Heart left ventricle (tissue), 13 donors: ENCODE results near the gene THADA.

Experiments
- POLR2A ChIP-seq, 2 donors: fragments of 450-650 bp; IDR thresholded peaks; one replicate each; pipeline ENCODE4 v1.6.1; 2017; ENCODE audit warnings: antibody characterized with exemption in 2 of 2, mild to moderate bottlenecking in 2 of 2, moderate library complexity in 2 of 2
- TF ChIP-seq, protein P1 (sequence below), 12 donors: fragments of 200-600 bp; sonication (generic) in 4 of 12; IDR thresholded peaks; one replicate each; pipeline versions ENCODE4 v1.5.0 to v1.8.0; 2018 to 2022; ENCODE audit warnings: antibody characterized with exemption in 12 of 12, mild to moderate bottlenecking in 5 of 12
- donor health status: ischemic (EF 13 %, LVEDD 7.1; RV severe dilation, severe dysfunction).
- donor health status: DM: no; HTN: yes; CAD: no.
- donor health status: DM: no; HTN: no; CAD: no.
- donor health status: ischemic (EF 25% LVEDD 6.9; RV normal size, moderate dysfunction).
- donor health status: ischemic (EF 25% LVEDD 5.7; RV mildly dilated, moderate dysfunction).
- donor health status: ischemic (EF 35%, LVEDD 5.7; RV mildly dilated, moderate dysfunction).
- donor health status: nonischemic (EF 11% LVEDD 7.7; RV severe dilation, severe dysfunction).
- donor health status: DM: yes; HTN: yes; CAD: no.
- donor health status: PGD.
- donor health status: ischemic (EF 29% LVEDD 5.4; RV normal size, mild dysfunction).
- donor health status: nonischemic (EF 23%, LVEDD 6.1; RV moderate dilation, normal function).

DNA sequence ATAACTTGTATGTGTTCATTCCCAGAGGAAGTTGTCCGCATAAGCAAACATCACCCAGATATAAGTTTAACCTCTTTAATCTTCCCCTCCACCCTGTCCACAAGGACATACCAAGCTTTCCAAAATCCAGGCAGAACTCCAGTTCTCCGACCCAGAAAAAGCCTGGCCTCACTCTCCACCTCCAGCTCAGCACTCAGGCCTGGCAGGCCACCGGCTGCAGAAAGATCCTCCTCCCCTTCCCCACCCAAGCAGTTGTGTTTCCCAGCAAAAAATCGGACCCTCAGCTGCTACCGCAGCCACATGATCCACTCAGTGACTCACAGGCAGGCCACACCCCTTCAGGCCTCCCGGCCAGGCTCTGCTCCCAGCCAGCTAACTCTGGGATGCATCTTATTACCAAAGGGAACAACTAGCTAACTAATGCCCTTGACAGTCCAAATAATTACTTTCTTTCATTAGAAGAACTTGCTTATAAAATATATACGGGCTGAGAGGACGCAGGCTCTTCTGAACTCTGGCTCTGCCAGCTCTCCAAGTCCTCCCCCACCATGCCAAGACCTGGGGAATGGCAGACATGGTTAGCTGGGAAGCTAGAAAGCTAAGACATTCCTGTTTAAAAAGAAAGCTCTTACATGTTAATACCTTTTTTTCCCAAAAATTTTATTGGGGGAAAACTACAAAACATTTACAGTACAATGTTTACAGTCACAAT is 373.9 kb downstream of the THADA start:
- TF ChIP-seq, protein P1, sequence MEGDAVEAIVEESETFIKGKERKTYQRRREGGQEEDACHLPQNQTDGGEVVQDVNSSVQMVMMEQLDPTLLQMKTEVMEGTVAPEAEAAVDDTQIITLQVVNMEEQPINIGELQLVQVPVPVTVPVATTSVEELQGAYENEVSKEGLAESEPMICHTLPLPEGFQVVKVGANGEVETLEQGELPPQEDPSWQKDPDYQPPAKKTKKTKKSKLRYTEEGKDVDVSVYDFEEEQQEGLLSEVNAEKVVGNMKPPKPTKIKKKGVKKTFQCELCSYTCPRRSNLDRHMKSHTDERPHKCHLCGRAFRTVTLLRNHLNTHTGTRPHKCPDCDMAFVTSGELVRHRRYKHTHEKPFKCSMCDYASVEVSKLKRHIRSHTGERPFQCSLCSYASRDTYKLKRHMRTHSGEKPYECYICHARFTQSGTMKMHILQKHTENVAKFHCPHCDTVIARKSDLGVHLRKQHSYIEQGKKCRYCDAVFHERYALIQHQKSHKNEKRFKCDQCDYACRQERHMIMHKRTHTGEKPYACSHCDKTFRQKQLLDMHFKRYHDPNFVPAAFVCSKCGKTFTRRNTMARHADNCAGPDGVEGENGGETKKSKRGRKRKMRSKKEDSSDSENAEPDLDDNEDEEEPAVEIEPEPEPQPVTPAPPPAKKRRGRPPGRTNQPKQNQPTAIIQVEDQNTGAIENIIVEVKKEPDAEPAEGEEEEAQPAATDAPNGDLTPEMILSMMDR (IDR thresholded peaks at IDR 0.05), result no peak
- TF ChIP-seq POLR2A (IDR thresholded peaks at IDR 0.05), result peak in 1 of 2 donors; percentile 56
